K562 treated with DMSO at 1 percent for 4 hours (cell line): Measurements from ENCODE around the gene E2F4. TPM values are rescaled to one million over a fixed set of nuclear protein-coding genes. Genes with fewer than 3 reads are reported as not detected.

Experiments used
- total RNA-seq: library from RNA; unstranded; fragments of 300-600 nt; gene quantifications from 2 replicates; pipeline ENCODE4 v1.2.3, GENCODE V29; 2022; ENCODE audit not compliant: insufficient read depth

The E2F4 gene
- total RNA-seq: 82.7 and 87.6 TPM in 2 replicates

GRCh38 chr16:67191995-67192681 is at the start of gene E2F4:
Gene E2F4 (plus strand): TSS chr16:67192155. CDS start chr16:67192228, 73 bp downstream.

GRCh38 chr16:67150833-67151396 is 41.0 kb upstream of the E2F4 start, which contains the start of gene B3GNT9:
Gene B3GNT9 (minus strand): TSS chr16:67150998. CDS start chr16:67150485, 513 bp downstream.

GRCh38 chr16:67164599-67165061 is 27.3 kb upstream of the E2F4 start, which contains the start of gene HSF4:
Gene HSF4 (plus strand): TSS chr16:67164745. CDS start chr16:67164812, 67 bp downstream.

GRCh38 chr16:67170168-67170948 is 21.6 kb upstream of the E2F4 start, which contains the start of gene NOL3:
Gene NOL3 (plus strand): TSS chr16:67170538.

GRCh38 chr16:67183627-67184452 is 8.1 kb upstream of the E2F4 start, which contains the start of gene MATCAP1:
Gene MATCAP1 (minus strand): TSS chr16:67183963. CDS start chr16:67180610, 3,353 bp downstream.

GRCh38 chr16:67190041-67190440 is 1.9 kb upstream of the E2F4 start, which contains the start of gene EXOC3L1:
Gene EXOC3L1 (minus strand): TSS chr16:67190136. CDS start chr16:67189676, 460 bp downstream.

GRCh38 chr16:67199011-67199807 is 7.3 kb downstream of the E2F4 start, which contains the start of gene ELMO3:
Gene ELMO3 (plus strand): TSS chr16:67199131. CDS start chr16:67199327, 196 bp downstream.

GRCh38 chr16:67226804-67227566 is 35.0 kb downstream of the E2F4 start, which contains the start of gene TMEM208:
Gene TMEM208 (plus strand): TSS chr16:67227130. CDS start chr16:67227219, 89 bp downstream.

GRCh38 chr16:67247192-67248072 is 55.5 kb downstream of the E2F4 start, which contains the start of gene FHOD1:
Gene FHOD1 (minus strand): TSS chr16:67247481. CDS start chr16:67247410, 71 bp downstream.

Other genes with a start within 250 kb of the E2F4 start
- 0.93 TPM in 1 of 2 replicates, not detected in the other for gene CES3, start 230.9 kb upstream of the E2F4 start, total RNA-seq
- gene CES4A, start 203.6 kb upstream of the E2F4 start, total RNA-seq: not detected in 2 replicates
- gene CBFB, start 163.0 kb upstream of the E2F4 start, total RNA-seq: 34.7 and 44.2 TPM in 2 replicates
- 9.2 and 13.9 TPM in 2 replicates for gene PHAF1, start 82.2 kb upstream of the E2F4 start, total RNA-seq
- 3.7 and 5.6 TPM in 2 replicates for gene B3GNT9, start 41.2 kb upstream of the E2F4 start, total RNA-seq
- gene TRADD, start 32.2 kb upstream of the E2F4 start, total RNA-seq: 28.0 and 33.7 TPM in 2 replicates
- gene FBXL8, start 32.2 kb upstream of the E2F4 start, total RNA-seq: 9.0 and 16.6 TPM in 2 replicates
- 14.8 and 26.3 TPM in 2 replicates for gene HSF4, start 27.4 kb upstream of the E2F4 start, total RNA-seq
- 15.7 and 20.6 TPM in 2 replicates for gene NOL3, start 21.6 kb upstream of the E2F4 start, total RNA-seq
- 16.8 and 24.9 TPM in 2 replicates for gene MATCAP1, start 8.2 kb upstream of the E2F4 start, total RNA-seq
- gene EXOC3L1, start 2.0 kb upstream of the E2F4 start, total RNA-seq: not detected in 2 replicates
- gene ELMO3, start 7.0 kb downstream of the E2F4 start, total RNA-seq: 1.6 and 4.3 TPM in 2 replicates
- gene TMEM208, start 35.0 kb downstream of the E2F4 start, total RNA-seq: 57.9 and 64.8 TPM in 2 replicates
- gene FHOD1, start 55.3 kb downstream of the E2F4 start, total RNA-seq: 45.2 and 50.9 TPM in 2 replicates
- gene SLC9A5, start 56.8 kb downstream of the E2F4 start, total RNA-seq: 1.8 and 2.0 TPM in 2 replicates
- gene PLEKHG4, start 87.4 kb downstream of the E2F4 start, total RNA-seq: 29.4 and 39.8 TPM in 2 replicates
- gene KCTD19, start 134.6 kb downstream of the E2F4 start, total RNA-seq: 0.15 TPM in 1 of 2 replicates, not detected in the other
- gene LRRC36, start 134.7 kb downstream of the E2F4 start, total RNA-seq: 0.30 TPM in 1 of 2 replicates, not detected in the other
- gene TPPP3, start 201.3 kb downstream of the E2F4 start, total RNA-seq: not detected in 2 replicates
- not detected in 2 replicates for gene ZDHHC1, start 224.3 kb downstream of the E2F4 start, total RNA-seq
- gene HSD11B2, start 239.0 kb downstream of the E2F4 start, total RNA-seq: not detected in 2 replicates